Panc1 (cell line): Measurements from ENCODE around the gene HTR3E.

Source experiments
- CTCF ChIP-seq: fragments of 450-650 bp; IDR thresholded peaks from 2 replicates; pipeline ENCODE4 v1.5.1; 2017; ENCODE audit warnings: mild to moderate bottlenecking
- POLR2AphosphoS5 ChIP-seq: IDR thresholded peaks from 2 replicates; pipeline ENCODE4 v1.6.1; 2012; ENCODE audit warnings: mild to moderate bottlenecking, low read depth, low read length, moderate library complexity
- REST ChIP-seq, 2 experiments: IDR thresholded peaks; 2 replicates each; pipeline ENCODE4 v1.6.1; 2011 to 2012; ENCODE audit warnings: low read depth in 2 of 2, control low read depth in 1 of 2, low read length in 1 of 2, mild to moderate bottlenecking in 1 of 2, moderate library complexity in 1 of 2; ENCODE audit not compliant: insufficient read depth in 1 of 2
- SIN3A ChIP-seq: IDR thresholded peaks from 2 replicates; pipeline ENCODE4 v1.6.1; 2012; ENCODE audit warnings: low read depth, mild to moderate bottlenecking, low read length, moderate library complexity, borderline replicate concordance; ENCODE audit not compliant: insufficient read depth
- TCF7L2 ChIP-seq: IDR thresholded peaks from 2 replicates; pipeline ENCODE4 v1.6.1; 2011; ENCODE audit warnings: mild to moderate bottlenecking, low read depth, low read length, inconsistent platforms

GRCh38 chr3:184085389-184085852 is 11.4 kb upstream of the HTR3E start:
- TF ChIP-seq CTCF, result no peak
- TF ChIP-seq POLR2AphosphoS5, result no peak
- no peak for TF ChIP-seq SIN3A
- TF ChIP-seq REST (IDR thresholded peaks at IDR 0.05; ENCODE audit: insufficient read depth in 1 of 2, low read depth in 2 of 2, low read length in 1 of 2), result no peak
- no peak for TF ChIP-seq TCF7L2
